Measurements from ENCODE around the gene KAZALD1. TPM values are rescaled to one million over a fixed set of nuclear protein-coding genes. Genes with fewer than 3 reads are reported as not detected.

The KAZALD1 gene
- total RNA-seq, 1 donor from 2014 or later: 1.6 TPM

- no peak for TF ChIP-seq CTCF (IDR thresholded peaks at IDR 0.05; ENCODE audit: insufficient read depth, low read length, severe bottlenecking)
- H3K27me3 ChIP-seq (ENCODE audit: control insufficient read depth, insufficient read depth, low read length): peaks cover 13% of the 10 kb centered on the region
- DNase-seq (ENCODE audit: low read depth): no peak
- no peaks in the 10 kb centered on the region for H3K36me3 ChIP-seq (ENCODE audit: control insufficient read depth, insufficient read depth, low read length)
- FAIRE-seq: no peak
- H3K4me3 ChIP-seq (ENCODE audit: low read depth, low read length): no peak overlapping the region
Observed at GRCh38 chr10:101111547-101111946, 49.8 kb downstream of the KAZALD1 start.

GRCh38 chr10:101112799-101113594 is 51.2 kb downstream of the KAZALD1 start:
- H3K27me3 ChIP-seq (ENCODE audit: control insufficient read depth, insufficient read depth, low read length): peaks cover 11% of the 10 kb centered on the region
- DNase-seq (ENCODE audit: low read depth) (no peak), FAIRE-seq (no peak)
- no peak overlapping the region for H3K4me3 ChIP-seq (ENCODE audit: low read depth, low read length)
- H3K36me3 ChIP-seq (ENCODE audit: control insufficient read depth, insufficient read depth, low read length): no peaks in the 10 kb centered on the region
- no peak for TF ChIP-seq CTCF (IDR thresholded peaks at IDR 0.05; ENCODE audit: insufficient read depth, low read length, severe bottlenecking)

- no peak for TF ChIP-seq CTCF (IDR thresholded peaks at IDR 0.05; ENCODE audit: insufficient read depth, low read length, severe bottlenecking)
- FAIRE-seq: no peak
- no peak overlapping the region for H3K4me3 ChIP-seq (ENCODE audit: low read depth, low read length)
- H3K36me3 ChIP-seq (ENCODE audit: control insufficient read depth, insufficient read depth, low read length): no peaks in the 10 kb centered on the region
- peaks cover 11% of the 10 kb centered on the region for H3K27me3 ChIP-seq (ENCODE audit: control insufficient read depth, insufficient read depth, low read length)
- DNase-seq (ENCODE audit: low read depth): no peak
Observed at GRCh38 chr10:101113890-101114403, 52.2 kb downstream of the KAZALD1 start.

- Histone ChIP-seq H3K36me3 (ENCODE audit: control insufficient read depth, insufficient read depth, low read length) (no peaks in the 10 kb centered on the region), H3K4me3 (ENCODE audit: low read depth, low read length) (no peak overlapping the region), H3K27me3 (ENCODE audit: control insufficient read depth, insufficient read depth, low read length) (peaks cover 11% of the 10 kb centered on the region)
- DNase-seq (ENCODE audit: low read depth) (no peak), FAIRE-seq (no peak)
- no peak for TF ChIP-seq CTCF (IDR thresholded peaks at IDR 0.05; ENCODE audit: insufficient read depth, low read length, severe bottlenecking)
Observed at GRCh38 chr10:101114646-101115045, 52.9 kb downstream of the KAZALD1 start.

Other genes starting within 250 kb of the KAZALD1 start
- gene SLF2, start 149.0 kb upstream of the KAZALD1 start, total RNA-seq: 12.1 and 15.1 TPM in 2 replicates
- gene SEMA4G, start 92.5 kb upstream of the KAZALD1 start, total RNA-seq: 0.26 and 0.51 TPM in 2 replicates
- 47.7 and 73.5 TPM in 2 replicates for gene MRPL43, start 74.5 kb upstream of the KAZALD1 start, total RNA-seq
- gene TWNK, start 74.4 kb upstream of the KAZALD1 start, total RNA-seq: 7.9 and 14.7 TPM in 2 replicates
- 30.0 and 36.5 TPM in 2 replicates for gene LZTS2, start 62.2 kb upstream of the KAZALD1 start, total RNA-seq
- 0.13 and 0.26 TPM in 2 replicates for gene PDZD7, start 30.9 kb upstream of the KAZALD1 start, total RNA-seq
- 14.0 and 16.1 TPM in 2 replicates for gene SFXN3, start 30.8 kb upstream of the KAZALD1 start, total RNA-seq
- not detected in 2 replicates for gene TLX1, start 69.3 kb downstream of the KAZALD1 start, total RNA-seq
- gene LBX1, start 167.5 kb downstream of the KAZALD1 start, total RNA-seq: not detected in 2 replicates

Measured in bronchial epithelial cell (primary cell).